GM18505 (cell line): ENCODE data around the gene SLC35F1.
A peak's percentile ranks its signal among the peaks of the same experiment; 100 is the strongest.

Experiments used
- ATAC-seq: cut with Tn5 transposase; IDR thresholded peaks from one replicate; pipeline ENCODE4 v1.9.1; 2021; ENCODE audit not compliant: unreplicated experiment
- POLR2A ChIP-seq: IDR thresholded peaks from 4 replicates; pipeline ENCODE4 v1.6.1; 2011; ENCODE audit warnings: borderline replicate concordance; ENCODE audit not compliant: insufficient read depth, insufficient read length; ENCODE audit errors: extremely low read depth

SLC35F1 gene

GRCh38 chr6:118083711-118084110, 176.6 kb downstream of the SLC35F1 start:
- no peak for TF ChIP-seq POLR2A
- no peak for ATAC-seq

GRCh38 chr6:118085665-118086064, 178.6 kb downstream of the SLC35F1 start:
- TF ChIP-seq POLR2A, result no peak
- no peak for ATAC-seq

GRCh38 chr6:118086159-118086558, 179.1 kb downstream of the SLC35F1 start:
- no peak for TF ChIP-seq POLR2A
- no peak for ATAC-seq

- ATAC-seq, result no peak
- TF ChIP-seq POLR2A, result no peak
Observed at GRCh38 chr6:118092086-118092485, 185.0 kb downstream of the SLC35F1 start.

GRCh38 chr6:118097576-118097975, 190.5 kb downstream of the SLC35F1 start:
- ATAC-seq, result no peak
- no peak for TF ChIP-seq POLR2A

- TF ChIP-seq POLR2A, result no peak
- no peak for ATAC-seq
Observed at GRCh38 chr6:118100717-118101116, 193.7 kb downstream of the SLC35F1 start.

GRCh38 chr6:118101220-118101619, 194.2 kb downstream of the SLC35F1 start:
- ATAC-seq, result no peak

GRCh38 chr6:118101831-118102345, 194.8 kb downstream of the SLC35F1 start:
- ATAC-seq, result no peak
- no peak for TF ChIP-seq POLR2A

More at GRCh38 chr6:118101220-118101619, 194.2 kb downstream of the SLC35F1 start:
- no peak for TF ChIP-seq POLR2A

- TF ChIP-seq POLR2A, result no peak
- no peak for ATAC-seq
Observed at GRCh38 chr6:118102401-118102800, 195.3 kb downstream of the SLC35F1 start.

- no peak for ATAC-seq
- TF ChIP-seq POLR2A, result no peak
Observed at GRCh38 chr6:118103381-118104146, 196.5 kb downstream of the SLC35F1 start.

GRCh38 chr6:118122161-118122725, 215.2 kb downstream of the SLC35F1 start:
- TF ChIP-seq POLR2A, result no peak
- no peak for ATAC-seq

GRCh38 chr6:118122801-118123200, 215.7 kb downstream of the SLC35F1 start:
- no peak for TF ChIP-seq POLR2A
- ATAC-seq, result peak; percentile 57

GRCh38 chr6:118123503-118124037, 216.5 kb downstream of the SLC35F1 start:
- ATAC-seq, result no peak
- TF ChIP-seq POLR2A, result no peak

- no peak for TF ChIP-seq POLR2A
- ATAC-seq, result no peak
Observed at GRCh38 chr6:118124851-118125250, 217.8 kb downstream of the SLC35F1 start.

- TF ChIP-seq POLR2A, result no peak
- ATAC-seq, result no peak
Observed at GRCh38 chr6:118128755-118129154, 221.7 kb downstream of the SLC35F1 start.

- TF ChIP-seq POLR2A, result no peak
- no peak for ATAC-seq
Observed at GRCh38 chr6:118134206-118134605, 227.1 kb downstream of the SLC35F1 start.
